NCI-H748 (cell line): ENCODE measurements around the gene SERTAD1.
"Not testable (repeated sequence)": the region's sequence is repeated elsewhere in the genome, so short reads cannot be mapped to it uniquely, and the experiment has no call there.

Source experiments
- DNase-seq: peaks from one replicate; lab custom pipeline; 2025; ENCODE audit not compliant: unreplicated experiment; lab: John Stamatoyannopoulos, UW

SERTAD1 gene

GRCh38 chr19:40423938-40424337 lies 1.9 kb downstream of the SERTAD1 start:
- DNase-seq, result no peak

- DNase-seq, result no peak
These were observed 2.8 kb downstream of the SERTAD1 start for GRCh38 chr19:40422748-40423566.

DNA sequence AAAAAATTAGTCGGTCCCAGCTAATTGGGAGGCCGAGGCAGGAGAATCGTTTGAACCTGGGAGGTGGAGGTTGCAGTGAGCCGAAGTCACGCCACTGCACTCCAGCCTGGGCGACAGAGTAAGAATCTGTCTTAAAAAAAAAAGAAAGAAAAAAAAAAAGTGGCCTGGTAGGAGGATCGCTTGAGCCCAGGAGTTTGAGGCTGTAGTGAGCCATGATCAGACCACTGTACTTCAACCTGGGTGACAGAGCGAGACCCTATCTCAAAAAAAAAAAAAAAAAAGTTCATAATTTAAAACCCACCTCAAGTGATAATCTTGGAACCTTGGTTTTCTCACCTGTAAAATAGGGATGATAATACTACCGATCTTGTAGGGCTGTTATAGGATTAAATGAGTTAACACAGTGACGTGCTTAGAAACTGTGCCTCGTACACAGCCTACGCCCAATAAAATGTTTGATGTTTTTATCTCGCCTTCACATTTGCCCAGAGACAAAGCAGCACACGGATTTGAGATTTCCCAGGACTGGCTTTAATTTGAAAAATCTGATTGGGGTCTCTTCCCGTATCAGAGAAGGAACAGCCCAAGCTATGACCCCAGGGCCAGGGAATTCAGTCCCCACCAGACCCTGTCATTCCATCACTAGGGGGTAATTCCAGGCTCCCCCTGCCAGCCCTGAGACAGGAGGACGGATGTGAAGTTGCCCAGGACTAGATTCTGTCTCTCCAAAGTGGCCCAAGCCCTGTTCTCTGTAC lies 3.6 kb downstream of the SERTAD1 start:
- DNase-seq, result no peak

- DNase-seq, result peak; percentile 90
These were observed 4.7 kb downstream of the SERTAD1 start for GRCh38 chr19:40420766-40421765.

DNA sequence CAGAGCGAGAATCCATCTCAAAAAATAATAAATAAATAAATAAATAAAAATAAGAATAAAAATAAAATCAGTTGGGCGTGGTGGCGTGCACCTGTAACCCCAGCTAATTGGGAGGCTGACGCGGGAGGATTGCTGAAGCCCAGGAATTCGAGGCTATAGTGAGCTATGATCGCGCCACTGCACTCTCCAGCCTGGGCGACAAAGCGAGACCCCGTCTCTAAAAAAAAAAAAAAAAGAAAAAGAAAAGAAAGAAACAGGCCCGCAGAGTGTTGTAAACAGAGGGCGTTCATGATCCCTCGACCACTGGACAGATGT lies 5.4 kb downstream of the SERTAD1 start:
- DNase-seq, result no peak

DNA sequence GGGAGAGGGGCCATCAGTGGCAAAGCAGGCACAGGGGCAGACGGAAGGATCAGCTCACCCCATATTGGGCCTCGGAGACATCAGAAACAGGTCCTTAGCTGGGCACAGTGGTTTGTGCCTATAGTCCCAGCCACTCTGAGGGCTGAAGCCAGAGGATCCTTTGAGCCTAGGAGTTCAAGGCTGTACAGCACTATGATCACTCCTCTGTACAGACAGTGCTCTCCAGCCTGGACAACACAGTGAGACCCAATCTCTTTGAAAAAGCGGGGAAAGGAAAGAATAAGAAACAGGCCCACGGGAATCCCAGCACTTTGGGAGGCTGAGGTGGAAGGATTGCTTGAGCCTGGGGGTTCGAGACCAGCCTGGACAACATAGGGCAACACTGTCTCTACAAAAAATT lies 6.0 kb downstream of the SERTAD1 start:
- no peak for DNase-seq

GRCh38 chr19:40419066-40419612 lies 6.7 kb downstream of the SERTAD1 start:
- no peak for DNase-seq

DNA sequence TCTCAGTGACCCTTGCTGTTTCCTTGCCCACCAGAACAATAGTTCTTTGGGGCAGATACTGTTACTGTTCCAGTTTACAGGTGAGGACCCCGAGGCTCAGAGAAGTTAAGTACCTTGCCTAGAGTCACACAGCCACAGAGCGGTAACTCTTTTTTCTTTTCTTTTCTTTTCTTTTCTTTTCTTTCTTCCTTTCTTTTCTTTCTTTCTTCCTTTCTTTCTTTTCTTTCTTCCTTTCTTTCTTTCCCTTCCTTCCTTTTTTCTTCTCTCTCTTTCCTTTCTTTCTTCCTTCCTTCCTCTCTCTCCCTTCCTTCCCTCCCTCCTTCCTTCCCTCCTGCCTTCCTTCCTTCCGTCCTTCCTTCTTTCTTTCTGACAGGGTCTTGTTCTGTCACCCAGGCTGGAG lies 7.8 kb downstream of the SERTAD1 start:
- no peak for DNase-seq

DNA sequence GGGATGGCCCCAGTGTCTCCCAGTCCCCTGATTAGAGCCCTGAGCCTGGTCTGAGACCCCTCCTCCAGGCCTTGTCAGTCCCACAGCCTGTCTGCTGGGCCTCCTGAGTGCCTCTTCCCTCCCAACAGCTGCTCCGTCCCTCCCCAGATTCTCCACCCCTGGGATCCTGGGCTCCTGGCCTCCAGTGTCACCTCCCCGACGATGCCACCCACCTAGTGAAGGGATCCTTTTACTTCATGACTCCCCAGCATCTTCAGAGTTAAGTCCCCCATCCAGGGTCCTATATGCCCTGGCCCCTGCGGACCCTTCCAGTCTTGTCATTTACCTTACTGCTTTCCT lies 8.2 kb downstream of the SERTAD1 start:
- no peak for DNase-seq

DNA sequence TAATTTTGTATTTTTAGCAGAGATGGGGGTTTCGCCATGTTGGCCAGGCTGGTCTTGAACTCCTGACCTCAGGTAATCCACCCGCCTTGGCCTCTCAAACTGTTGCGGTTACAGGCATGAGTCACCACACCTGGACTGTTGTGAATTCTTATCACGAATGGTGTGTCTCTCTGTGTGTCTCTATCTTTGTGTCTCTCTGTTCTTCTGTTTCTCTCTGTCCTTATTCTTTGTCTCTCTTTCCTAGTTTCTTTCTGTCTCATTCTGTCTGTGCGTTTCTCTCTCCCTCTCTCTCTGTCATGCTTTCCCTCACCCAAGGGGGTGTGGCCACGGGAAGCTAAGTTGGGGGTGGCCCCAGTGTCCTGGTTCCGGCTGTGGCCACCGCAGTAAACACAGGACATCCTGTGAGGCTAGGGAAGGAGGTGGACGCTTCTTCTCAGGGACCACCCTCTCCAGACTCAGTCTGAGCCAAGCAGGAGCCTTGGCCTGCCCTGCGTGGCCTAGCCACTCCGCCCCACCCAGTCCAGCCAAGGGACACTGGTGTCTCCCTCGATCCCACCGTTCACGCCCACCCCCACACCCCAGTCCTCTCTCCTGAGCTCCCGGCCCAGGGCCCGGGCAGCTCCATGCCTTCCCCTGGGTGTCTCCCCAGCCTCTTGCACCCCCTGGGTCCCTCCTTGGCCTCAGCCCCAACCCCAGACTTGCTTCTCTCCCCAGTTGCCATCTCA lies 8.7 kb downstream of the SERTAD1 start:
- DNase-seq, result no peak

- no peak for DNase-seq
These were observed 10.0 kb downstream of the SERTAD1 start for GRCh38 chr19:40415768-40416167.

GRCh38 chr19:40414542-40415535 lies 11.0 kb downstream of the SERTAD1 start:
- DNase-seq, result no peak

DNA sequence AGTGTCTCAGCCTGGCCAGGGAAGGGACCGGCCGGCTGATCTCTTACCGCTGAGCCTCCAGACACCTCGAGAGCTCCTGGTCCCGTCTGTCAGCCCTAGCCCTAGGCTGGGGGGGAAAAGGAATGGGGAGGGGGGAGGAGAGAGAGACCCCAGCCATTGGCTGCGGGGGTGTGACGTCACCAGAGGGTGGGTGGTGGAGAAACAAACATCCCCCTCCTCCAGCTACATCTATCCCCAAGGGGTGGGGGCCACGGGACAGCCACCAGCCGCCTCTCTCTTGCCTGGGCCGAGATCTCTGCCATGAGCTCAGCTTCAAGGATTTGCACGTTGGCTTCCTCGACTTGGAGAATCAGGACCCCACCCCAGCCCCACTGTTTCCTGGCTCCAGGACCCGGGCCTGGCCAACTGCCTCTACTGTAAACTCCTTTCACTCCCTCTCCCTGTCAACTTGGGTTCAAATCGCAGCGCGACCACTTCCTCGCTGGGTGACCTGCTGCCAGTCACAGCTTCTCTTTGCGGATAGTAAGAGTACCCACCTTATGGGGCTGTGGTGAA lies 12.4 kb downstream of the SERTAD1 start, which contains the start of gene PRX:
PRX (minus strand) TSS at position 88 of the 555 bp plus-strand sequence. CDS start 5,446 bp downstream, outside the sequence.
- no peak for DNase-seq

DNA sequence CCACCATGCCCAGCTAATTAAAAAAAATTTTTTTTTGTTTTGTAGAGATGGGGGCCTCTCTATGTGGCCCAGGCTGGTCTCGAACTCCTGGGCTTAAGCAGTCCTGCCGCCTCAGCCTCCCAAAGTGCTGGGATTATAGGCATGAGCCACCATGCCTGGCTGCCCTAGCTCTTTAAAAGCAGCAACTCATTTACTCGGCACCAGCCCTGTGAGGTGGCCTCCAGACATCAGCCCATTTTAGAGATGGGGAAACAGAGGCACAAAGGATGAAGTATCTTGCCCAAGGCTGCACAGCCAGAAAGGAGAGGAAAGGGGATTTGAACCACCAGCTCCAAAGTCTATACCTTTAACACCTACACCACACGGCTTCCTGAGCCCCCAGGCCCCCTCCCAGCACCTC lies 12.9 kb downstream of the SERTAD1 start:
- no peak for DNase-seq

GRCh38 chr19:40411958-40412499 lies 13.8 kb downstream of the SERTAD1 start:
- DNase-seq, result no peak

DNA sequence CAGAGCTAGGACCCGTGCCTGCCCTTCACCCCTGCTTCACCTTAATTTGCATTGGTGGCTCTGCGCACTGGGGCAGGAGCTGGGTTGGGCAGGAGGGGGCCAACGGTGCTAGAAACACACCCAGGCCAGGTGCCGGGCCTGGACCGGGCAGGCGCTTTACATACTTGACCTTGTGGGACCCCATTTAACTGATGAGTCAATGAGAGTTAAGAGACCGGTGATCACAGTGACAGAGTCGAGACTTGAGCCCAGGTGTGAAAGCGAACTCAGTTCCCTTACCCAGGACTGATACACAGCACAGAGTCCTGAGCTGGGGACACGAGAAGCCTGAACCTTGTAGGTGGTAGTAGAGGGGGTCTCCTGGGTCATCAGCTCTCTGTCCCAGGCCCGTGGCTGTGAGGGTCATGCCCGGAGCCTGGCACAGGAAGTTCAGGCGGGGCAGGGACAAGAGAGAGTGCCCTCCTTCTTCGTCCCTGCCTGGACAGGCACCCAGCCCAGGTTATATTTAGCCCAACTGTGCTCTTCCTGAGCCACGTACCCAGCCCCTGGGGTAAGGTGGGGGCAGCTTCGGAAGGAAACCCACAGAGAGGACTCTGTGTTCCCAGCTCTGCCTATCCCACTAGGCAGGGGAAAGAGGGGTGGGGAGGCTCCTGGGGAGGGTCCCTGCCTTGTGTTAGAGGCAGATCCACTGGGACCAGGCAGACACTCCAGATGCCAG lies 14.5 kb downstream of the SERTAD1 start:
- no peak for DNase-seq

GRCh38 chr19:40410030-40410389 lies 15.8 kb downstream of the SERTAD1 start:
- no peak for DNase-seq

DNA sequence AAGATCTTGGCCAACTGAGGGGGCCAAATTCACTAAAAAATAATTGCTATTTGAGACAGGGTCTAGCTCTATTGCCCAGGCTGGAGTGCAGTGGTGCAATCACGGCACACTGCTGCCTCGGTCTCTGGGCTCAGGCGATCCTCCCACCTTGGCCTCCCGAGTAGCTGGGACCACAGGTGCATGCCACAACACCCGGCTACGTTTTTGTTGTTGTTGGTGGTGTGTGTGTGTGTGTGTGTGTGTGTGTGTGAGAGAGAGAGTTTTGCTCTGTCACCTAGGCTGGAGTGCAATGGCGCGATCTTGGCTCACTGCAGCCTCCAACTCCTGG lies 17.2 kb downstream of the SERTAD1 start:
- not testable (repeated sequence) for DNase-seq
